GM21528 (cell line): ENCODE measurements around the gene HELT.
A peak's percentile ranks its signal among the peaks of the same experiment; 100 is the strongest.
"Not testable (repeated sequence)": the region's sequence is repeated elsewhere in the genome, so short reads cannot be mapped to it uniquely, and the experiment has no call there.

Source experiments
- ATAC-seq: cut with Tn5 transposase; IDR thresholded peaks from one replicate; pipeline ENCODE4 v1.9.1; 2021; ENCODE audit warnings: mild to moderate bottlenecking, moderate library complexity; ENCODE audit not compliant: unreplicated experiment, low FRiP score

Gene HELT

GRCh38 chr4:185035284-185035683, 17.0 kb downstream of the HELT start:
- ATAC-seq: no peak

GRCh38 chr4:185036019-185036418, 17.7 kb downstream of the HELT start:
- ATAC-seq: no peak

DNA sequence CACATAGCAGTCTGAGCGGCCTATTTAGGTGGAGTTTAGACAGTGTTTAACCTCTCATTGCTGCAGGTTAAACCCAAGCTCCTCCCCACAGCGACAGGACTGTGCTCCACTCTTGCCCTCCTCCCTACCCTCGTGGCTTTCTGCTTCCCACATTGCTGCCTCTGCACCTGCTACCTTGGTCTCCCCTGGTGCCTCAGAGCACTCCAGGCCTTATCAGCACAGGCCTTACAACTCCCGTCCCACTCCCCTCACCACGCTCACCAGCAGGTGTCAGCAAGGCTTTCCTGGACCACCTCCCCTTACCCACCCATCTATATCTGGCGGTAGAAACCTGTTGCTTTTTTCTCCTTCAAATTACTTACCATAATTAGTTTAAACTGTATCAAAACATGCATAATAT, 18.6 kb downstream of the HELT start:
- ATAC-seq: no peak

DNA sequence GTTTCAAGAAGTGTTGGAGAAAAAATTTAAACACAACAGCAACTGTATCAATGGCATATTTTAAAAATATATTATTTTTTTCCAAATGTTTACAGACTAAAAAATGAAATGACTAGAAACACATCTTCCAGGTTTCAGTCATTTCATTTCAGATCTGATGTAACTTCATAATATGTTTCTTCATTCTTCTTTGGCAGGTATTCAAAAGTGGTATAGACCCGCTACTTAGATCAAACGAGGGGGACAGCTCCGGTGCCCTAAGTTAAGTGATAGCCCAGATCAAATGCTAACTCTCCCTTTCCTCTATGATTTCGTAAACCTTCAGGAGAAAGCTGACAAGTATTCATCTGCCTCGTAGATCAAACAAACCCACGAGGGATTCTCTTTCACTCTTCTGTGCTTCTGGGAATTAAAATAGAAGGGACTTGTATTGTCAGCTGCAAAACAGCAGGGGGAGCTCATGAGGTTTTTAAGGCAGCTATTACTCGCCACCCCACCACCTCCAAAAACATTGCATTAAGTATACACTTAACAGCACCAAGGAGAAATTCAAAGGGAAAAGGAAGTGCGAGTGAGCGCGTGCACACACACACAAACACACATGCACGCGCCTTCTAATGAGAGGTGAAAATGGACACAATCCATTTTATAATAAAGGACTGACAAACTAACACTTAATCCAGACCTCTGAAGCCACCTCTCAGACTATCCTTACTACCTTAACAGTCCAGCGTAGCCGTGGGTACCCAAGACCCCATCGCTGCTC, 21.4 kb downstream of the HELT start:
- ATAC-seq: peak; percentile 74

DNA sequence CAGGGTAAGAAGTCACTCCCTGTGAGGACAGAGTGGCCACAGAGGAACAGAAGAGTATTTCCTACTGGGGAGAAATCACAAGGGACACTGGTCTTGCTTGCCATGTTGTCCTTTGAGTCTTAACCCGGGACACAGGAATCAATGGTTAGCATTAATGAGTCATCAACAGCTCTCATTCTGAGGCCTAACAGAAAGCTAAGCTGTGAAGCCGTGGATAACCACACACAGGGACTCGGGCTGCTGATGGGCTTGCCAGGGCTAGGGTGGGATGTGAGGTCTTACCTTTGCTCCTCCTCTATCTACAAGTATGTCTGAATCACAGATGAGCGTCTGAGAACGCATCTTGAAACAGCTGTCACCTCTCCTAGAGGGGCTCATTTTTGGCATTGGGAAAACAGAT, 22.2 kb downstream of the HELT start:
- no peak for ATAC-seq

DNA sequence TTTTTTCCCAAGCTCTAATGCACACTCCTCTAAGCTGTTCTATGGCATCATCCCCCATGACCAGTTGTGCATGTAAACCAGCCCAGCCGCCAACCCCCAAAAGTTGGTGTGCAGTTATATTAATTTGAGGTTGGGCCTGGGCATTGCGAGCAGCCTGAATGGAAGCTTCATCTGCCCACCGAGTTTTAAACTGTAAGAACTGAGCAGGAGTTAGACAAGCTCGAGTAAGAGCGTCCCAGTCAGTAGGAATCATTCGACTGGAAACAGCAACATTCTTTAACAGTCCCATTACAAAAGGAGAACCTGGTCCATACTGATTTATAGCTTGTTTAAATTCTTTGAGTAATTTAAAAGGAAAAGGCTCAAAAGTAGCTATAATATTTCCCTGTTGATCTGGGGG, 32.0 kb downstream of the HELT start:
- not testable (repeated sequence) for ATAC-seq

DNA sequence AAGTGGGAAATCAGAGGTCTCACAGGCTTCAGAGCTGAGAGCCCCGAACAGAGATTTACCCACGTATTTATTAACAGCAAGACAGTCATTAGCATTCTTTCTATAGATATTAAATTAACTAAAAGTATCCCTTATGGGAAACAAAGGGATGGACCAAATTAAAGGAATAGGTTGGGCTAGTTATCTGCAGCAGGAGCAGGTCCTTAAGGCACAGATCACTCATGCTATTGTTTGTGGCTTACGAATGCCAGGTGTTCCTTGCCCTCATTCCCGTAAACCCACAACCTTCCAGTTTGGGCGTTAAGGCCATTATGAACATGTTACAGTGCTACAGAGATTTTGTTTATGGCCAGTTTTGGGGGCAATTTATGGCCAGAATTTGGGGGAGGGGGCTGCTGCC, 33.0 kb downstream of the HELT start:
- ATAC-seq: not testable (repeated sequence)

- no peak for ATAC-seq
Observed at GRCh38 chr4:185053746-185054145, 35.5 kb downstream of the HELT start.

GRCh38 chr4:185054272-185054671, 36.0 kb downstream of the HELT start:
- ATAC-seq: no peak

DNA sequence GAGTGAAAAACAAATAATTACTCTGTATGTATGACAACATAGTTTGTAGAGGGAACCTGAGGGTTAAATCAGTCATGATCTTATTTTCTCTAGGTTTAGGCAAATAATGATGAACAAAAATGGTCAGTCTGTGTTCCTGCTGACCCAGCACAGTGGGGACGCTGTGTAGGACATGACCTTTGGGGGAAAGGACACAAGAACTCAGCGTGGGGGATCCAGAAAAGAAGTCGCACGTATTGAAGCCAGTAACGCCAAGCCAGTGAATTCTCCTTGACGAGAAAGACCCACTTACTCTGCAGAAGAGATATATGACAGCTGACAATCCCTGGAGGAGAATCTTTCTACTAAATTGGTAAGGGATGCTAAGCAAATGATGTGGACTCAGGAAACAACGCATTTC, 36.6 kb downstream of the HELT start:
- no peak for ATAC-seq

GRCh38 chr4:185061610-185062009, 43.3 kb downstream of the HELT start:
- ATAC-seq: no peak

DNA sequence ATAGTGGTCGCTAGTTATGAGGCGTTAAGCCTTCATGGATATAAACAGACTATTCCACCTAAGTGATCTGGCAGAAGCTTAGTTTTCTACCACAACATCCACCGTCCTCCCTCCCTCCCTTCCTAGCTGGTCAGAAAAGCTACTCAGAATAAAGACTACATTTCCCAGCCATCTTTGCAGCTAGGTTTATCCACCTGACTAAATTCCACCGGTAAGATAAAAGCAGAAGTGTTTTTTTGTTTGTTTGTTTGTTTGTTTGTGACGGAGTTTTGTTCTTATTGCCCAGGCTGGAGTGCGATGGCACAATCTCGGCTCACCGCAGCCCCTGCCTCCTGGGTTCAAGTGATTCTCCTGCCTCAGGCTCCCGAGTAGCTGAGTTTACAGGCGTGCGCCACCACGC, 44.3 kb downstream of the HELT start:
- ATAC-seq: no peak

DNA sequence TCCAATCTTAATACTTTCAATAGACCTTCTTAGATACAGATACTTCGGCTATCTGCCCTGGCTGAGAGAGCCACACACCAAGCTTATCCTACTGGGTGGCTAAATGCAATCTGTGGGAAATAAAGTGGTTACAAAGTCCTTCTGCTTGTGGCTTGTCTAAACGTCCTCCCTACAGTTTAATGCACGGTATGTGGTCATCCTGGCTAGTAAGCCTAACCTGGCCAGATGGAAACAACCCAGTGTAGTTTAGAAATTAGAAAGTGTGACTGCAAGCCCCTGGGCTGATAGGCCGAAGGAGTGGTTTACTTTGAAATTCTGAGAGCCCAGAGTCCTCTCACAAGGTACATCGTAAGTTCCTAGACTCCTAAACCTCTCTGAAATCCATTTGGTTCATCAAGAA, 47.9 kb downstream of the HELT start:
- no peak for ATAC-seq

- no peak for ATAC-seq
Observed at GRCh38 chr4:185068837-185069236, 50.5 kb downstream of the HELT start.
